Aorta (tissue), 5 donors: ENCODE measurements around the gene STON1. TPM values are rescaled to one million over a fixed set of nuclear protein-coding genes. Genes with fewer than 3 reads are reported as not detected.
A peak's percentile ranks its signal among the peaks of the same experiment; 100 is the strongest.
"Not testable (repeated sequence)": the region's sequence is repeated elsewhere in the genome, so short reads cannot be mapped to it uniquely, and the experiment has no call there.

Source experiments
- ATAC-seq: fragments of 200-7000 bp; cut with Tn5 transposase; one replicate; pipeline ENCODE4 v1.9.1; 2022; ENCODE audit warnings: moderate library complexity; ENCODE audit not compliant: low FRiP score
- DNase-seq, 2 donors: peaks; one replicate each; pipeline ENCODE4 v3.0.0-alpha.2; 2020
- H3K27ac ChIP-seq, 2 donors: one replicate each; pipeline ENCODE4 v1.5.1; 2013; ENCODE audit warnings: low read length in 2 of 2, mild to moderate bottlenecking in 2 of 2, moderate library complexity in 2 of 2, control low read depth in 1 of 2, inconsistent platforms in 1 of 2, low read depth in 1 of 2
- H3K27me3 ChIP-seq, 2 donors: one replicate each; pipeline ENCODE4 v1.6.1; 2013; ENCODE audit warnings: control low read depth in 1 of 2, low read length in 1 of 2, mild to moderate bottlenecking in 1 of 2, moderate library complexity in 1 of 2; ENCODE audit not compliant: insufficient read depth in 2 of 2, control insufficient read depth in 1 of 2
- H3K36me3 ChIP-seq, 2 donors: one replicate each; pipeline ENCODE4 v1.6.1; 2013; ENCODE audit warnings: control low read depth in 1 of 2, low read length in 1 of 2, mild to moderate bottlenecking in 1 of 2; ENCODE audit not compliant: insufficient read depth in 2 of 2, control insufficient read depth in 1 of 2
- H3K4me1 ChIP-seq, 2 donors: one replicate each; pipeline ENCODE4 v1.6.1; 2013; ENCODE audit warnings: low read length in 2 of 2, control low read depth in 1 of 2, mild to moderate bottlenecking in 1 of 2, moderate library complexity in 1 of 2; ENCODE audit not compliant: insufficient read depth in 2 of 2, control insufficient read depth in 1 of 2
- H3K4me3 ChIP-seq, 2 donors: one replicate each; pipeline ENCODE4 v1.5.1; 2013; ENCODE audit warnings: low read length in 2 of 2, control low read depth in 1 of 2, mild to moderate bottlenecking in 1 of 2
- H3K9me3 ChIP-seq: one replicate; pipeline ENCODE4 v1.6.1; 2013; ENCODE audit warnings: mild to moderate bottlenecking, low read length; ENCODE audit not compliant: control insufficient read depth
- WGBS, 2 donors: extraction: QIAGEN DNeasy Blood & Tissue Kit; methylation state at CpG; one replicate each; pipeline ENCODE4 v1.1.7; 2013; 5-methylcytosine and 5-hydroxymethylcytosine counted together
- intact Hi-C, 2 donors: fragments of 100-400 bp; cut with DNase I; formaldehyde crosslinking; loops; one replicate each; pipeline versions ENCODE4 v1.14.2 to v1.15.0; 2022
- polyA plus RNA-seq, 2 donors: library from polyadenylated mRNA; stranded (reverse); fragments of 200-250 nt; gene quantifications; one replicate each; pipeline ENCODE4 v1.2.3, GENCODE V29; 2013
- total RNA-seq, 2 donors: library from RNA; stranded (reverse); fragmentation: NEBNext Ultra II Directional; extraction: Animal tissue kit (Norgen Biotek cat#: 25700); gene quantifications; one replicate each; pipeline ENCODE4 v1.2.1, GENCODE V29; 2021
- donor health status: healthy with polysubstance abuse.
- donor health status: Bipolar disorder and iron deficiency.
- donor health status: DM: no; HTN: no; CAD: no.
- donor health status: DM: no; HTN: no; CAD: no.
- donor health status: DM: yes; HTN: yes; CAD: no.

The STON1 gene
- total and polyA plus RNA-seq, 4 donors = 12.8 to 28.6 (median 24.9) TPM

DNA sequence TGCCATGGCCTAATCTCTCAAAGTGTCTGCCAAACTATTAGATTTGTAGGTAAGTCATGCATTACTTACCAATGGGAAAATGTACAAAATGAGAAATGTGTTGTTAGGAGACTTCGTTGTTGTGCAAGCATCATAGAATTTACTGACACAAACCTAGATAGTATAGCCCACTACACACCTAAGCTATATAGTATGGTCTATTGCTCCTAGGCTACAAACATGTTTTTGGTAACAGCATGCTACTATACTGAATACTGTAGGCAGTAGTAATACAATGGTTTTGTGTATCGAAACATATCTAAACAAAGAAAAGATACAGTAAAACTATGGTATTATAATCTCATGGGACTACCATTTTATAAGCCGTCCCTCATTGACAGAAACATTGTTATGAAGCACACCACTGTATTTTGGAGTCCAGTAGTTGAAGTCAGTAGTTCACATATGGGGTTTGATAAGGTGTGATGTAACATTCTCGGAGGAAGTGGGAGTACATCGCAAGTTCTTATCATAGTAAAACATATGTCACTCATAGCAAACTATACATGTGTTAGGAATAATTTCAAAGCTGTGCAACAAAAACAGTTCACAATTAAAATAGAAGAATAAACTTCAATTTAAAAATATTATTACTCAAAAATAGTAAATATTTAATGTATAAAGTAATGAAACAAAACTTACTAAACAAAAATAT, 75.7 kb downstream of the STON1 start:
- peaks cover 0 to 3% of the 10 kb centered on the region in 2 donors for H3K36me3 ChIP-seq
- WGBS, 2 donors = 83 to 84% methylated on average over 5 of the region's 5 CpGs
- DNase-seq = no peak

GRCh38 chr2:48607307-48608014, 77.5 kb downstream of the STON1 start:
- H3K4me3 ChIP-seq = no peak overlapping the region
- no peak for DNase-seq
- peaks cover 0 to 3% of the 10 kb centered on the region in 2 donors for H3K36me3 ChIP-seq
- 85 to 86% methylated on average over 10 of the region's 10 CpGs for WGBS, 2 donors
- H3K27ac ChIP-seq = no peak overlapping the region
- no peaks in the 10 kb centered on the region for H3K27me3 ChIP-seq
- no peak for ATAC-seq
- no peaks in the 10 kb centered on the region for H3K4me1 ChIP-seq
- intact Hi-C loops = no loop called here
- peaks cover 2% of the 10 kb centered on the region for H3K9me3 ChIP-seq

More for the DNA sequence above, 75.7 kb downstream of the STON1 start:
- Histone ChIP-seq H3K27me3 (no peaks in the 10 kb centered on the region), H3K27ac (no peak overlapping the region), H3K9me3 (peaks cover 2% of the 10 kb centered on the region), H3K4me3 (no peak overlapping the region), H3K4me1 (no peaks in the 10 kb centered on the region)
- intact Hi-C loops = no loop called here
- ATAC-seq = no peak

DNA sequence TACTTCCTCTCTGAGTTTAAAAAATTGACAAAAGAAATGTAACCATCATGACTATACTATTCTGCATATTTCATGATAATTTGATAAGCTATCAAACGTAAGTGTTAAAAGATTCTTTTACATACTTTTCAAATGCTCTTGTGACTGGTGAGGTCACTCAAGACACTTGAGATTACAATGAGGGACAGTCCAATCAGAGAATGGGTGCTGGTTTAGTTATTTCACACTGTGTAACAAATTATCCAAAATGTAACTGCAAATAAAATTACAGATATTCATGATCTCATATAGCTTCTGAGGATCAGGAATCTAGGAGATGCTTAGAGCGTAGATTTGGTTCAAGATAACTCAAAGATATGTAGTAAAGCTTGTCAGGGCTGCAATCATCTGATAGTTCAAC, 83.3 kb downstream of the STON1 start:
- intact Hi-C loops = no loop called here
- no peaks in the 10 kb centered on the region for H3K4me1 ChIP-seq
- no peaks in the 10 kb centered on the region for H3K36me3 ChIP-seq
- no peak for ATAC-seq
- no peak overlapping the region for H3K27ac ChIP-seq
- no peaks in the 10 kb centered on the region for H3K9me3 ChIP-seq
- H3K27me3 ChIP-seq = no peaks in the 10 kb centered on the region
- no peak for DNase-seq
- H3K4me3 ChIP-seq = no peak overlapping the region
- WGBS, 2 donors = 83 to 89% methylated on average over 2 of the region's 2 CpGs

GRCh38 chr2:48614581-48614980, 84.6 kb downstream of the STON1 start:
- not testable (repeated sequence) for H3K27ac ChIP-seq

GRCh38 chr2:48617618-48618017, 87.7 kb downstream of the STON1 start, which contains the start of gene GTF2A1L:
Gene GTF2A1L, plus strand, starts transcription at chr2:48617856. Its CDS starts 19 bp downstream, at chr2:48617875.
- Histone ChIP-seq H3K4me3 (no peak within 1 kb of the TSS), H3K9me3 (no peaks in the 10 kb centered on the region), H3K4me1 (no peaks in the 10 kb centered on the region), H3K27ac (no peak within 1 kb of the TSS), H3K36me3 (no peaks in the 10 kb centered on the region), H3K27me3 (no peaks in the 10 kb centered on the region)
- intact Hi-C loops = no loop called here
- peak; percentile 26 for ATAC-seq
- DNase-seq = no peak
- 78 to 82% methylated on average over 26 of the region's 26 CpGs for WGBS, 2 donors

More at GRCh38 chr2:48614581-48614980, 84.6 kb downstream of the STON1 start:
- intact Hi-C loops, DNase-seq, H3K9me3 ChIP-seq, H3K4me1 ChIP-seq, H3K4me3 ChIP-seq, H3K27me3 ChIP-seq, ATAC-seq, H3K36me3 ChIP-seq: not testable (repeated sequence)
- 95 to 96% methylated on average over 23 to 35 of the region's 35 CpGs for WGBS, 2 donors

GRCh38 chr2:48619526-48619925, 89.6 kb downstream of the STON1 start:
- H3K9me3 ChIP-seq = no peaks in the 10 kb centered on the region
- DNase-seq (no peak), ATAC-seq (no peak)
- intact Hi-C loops = no loop called here
- H3K4me1 ChIP-seq = no peaks in the 10 kb centered on the region
- 69 to 79% methylated on average over 2 of the region's 2 CpGs for WGBS, 2 donors
- H3K4me3 ChIP-seq = no peak overlapping the region
- H3K27ac ChIP-seq = no peak overlapping the region
- H3K36me3 ChIP-seq = peaks cover 0 to 4% of the 10 kb centered on the region in 2 donors
- no peaks in the 10 kb centered on the region for H3K27me3 ChIP-seq

- intact Hi-C loops = no loop called here
- H3K36me3 ChIP-seq = peaks cover 0 to 4% of the 10 kb centered on the region in 2 donors
- no peaks in the 10 kb centered on the region for H3K27me3 ChIP-seq
- no peak overlapping the region for H3K4me3 ChIP-seq
- 96 to 99% methylated on average over 7 of the region's 7 CpGs for WGBS, 2 donors
- ATAC-seq = no peak
- H3K27ac ChIP-seq = no peak overlapping the region
- no peaks in the 10 kb centered on the region for H3K4me1 ChIP-seq
- DNase-seq = no peak
- H3K9me3 ChIP-seq = no peaks in the 10 kb centered on the region
Observed at GRCh38 chr2:48620604-48621003, 90.7 kb downstream of the STON1 start.

GRCh38 chr2:48622691-48623090, 92.7 kb downstream of the STON1 start:
- ATAC-seq, DNase-seq, H3K27ac ChIP-seq, H3K36me3 ChIP-seq, H3K4me3 ChIP-seq, intact Hi-C loops, H3K9me3 ChIP-seq, H3K4me1 ChIP-seq, H3K27me3 ChIP-seq: not testable (repeated sequence)
- whole genome bisulfite sequencing, 2 donors = 89 to 91% methylated on average over 5 of the region's 5 CpGs

DNA sequence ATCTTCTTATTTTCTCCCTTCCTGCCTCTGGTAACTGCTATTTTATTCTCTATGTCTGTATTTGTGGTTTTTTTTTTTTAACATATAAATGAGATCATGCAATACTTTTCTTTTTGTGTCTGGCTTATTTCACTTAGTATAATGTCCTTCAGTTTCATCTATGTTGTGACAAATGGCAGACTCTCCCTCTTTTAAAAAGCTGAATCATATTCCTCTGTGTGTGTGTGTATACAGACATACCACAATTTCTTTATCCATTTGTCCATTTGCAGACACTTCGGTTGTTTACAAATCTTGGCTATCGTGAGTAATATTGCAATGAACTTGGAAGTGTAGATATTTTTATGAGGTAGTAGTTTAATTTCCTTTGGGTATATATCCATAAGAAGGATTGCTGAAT, 94.7 kb downstream of the STON1 start:
- 82 to 92% methylated on average over 2 of the region's 2 CpGs for WGBS, 2 donors
- Histone ChIP-seq H3K27ac (no peak overlapping the region), H3K36me3 (peaks cover 0 to 4% of the 10 kb centered on the region in 2 donors), H3K9me3 (no peaks in the 10 kb centered on the region), H3K27me3 (no peaks in the 10 kb centered on the region), H3K4me3 (no peak overlapping the region), H3K4me1 (no peaks in the 10 kb centered on the region)
- DNase-seq (no peak), ATAC-seq (no peak)
- intact Hi-C loops = no loop called here
